ENCODE results near the gene NHSL1. TPM values are rescaled to one million over a fixed set of nuclear protein-coding genes. Genes with fewer than 3 reads are reported as not detected.

NHSL1 gene
- total and polyA plus RNA-seq, 9 of the 15 experiments (the other 6 are each of a cell fraction or from before 2014, with no cell fraction given) = 0.09 to 0.20 TPM; not detected in 7

- TF ChIP-seq FOXA3 (CRISPR knock-in tag; conservative IDR thresholded peaks at IDR 0.05 in 1 of 2, IDR thresholded peaks at IDR 0.05 in 1 of 2) (peak in 1 of 2 experiments; percentile 37; a peak in 2 of 4 replicates), ZNF79 (CRISPR knock-in tag; IDR thresholded peaks at IDR 0.05; ENCODE audit: low read depth) (no peak), EP300 (IDR thresholded peaks at IDR 0.05; ENCODE audit: low read length) (peak; percentile 85), SREBF1 (IDR thresholded peaks at IDR 0.05; ENCODE audit: borderline replicate concordance, low read depth, low read length) (no peak), CEBPG (CRISPR knock-in tag; IDR thresholded peaks at IDR 0.05) (peak; percentile 89), CEBPG (tag; conservative IDR thresholded peaks at IDR 0.05 in 1 of 2, IDR thresholded peaks at IDR 0.05 in 1 of 2) (peak; percentile 96 to 97), MYC (IDR thresholded peaks at IDR 0.05; ENCODE audit: low read depth, low read length) (peak; percentile 40), MYC (CRISPR knock-in tag; IDR thresholded peaks at IDR 0.05; ENCODE audit: borderline replicate concordance, low read depth) (no peak), ELF1 (tag; IDR thresholded peaks at IDR 0.05) (no peak), NONO (IDR thresholded peaks at IDR 0.05; ENCODE audit: low read depth in 2 of 2, low read length in 1 of 2) (no peak), RBFOX2 (IDR thresholded peaks at IDR 0.05; ENCODE audit: low read depth, low read length) (no peak), NR2C1 (IDR thresholded peaks at IDR 0.05) (no peak), NR2C1 (tag; IDR thresholded peaks at IDR 0.05) (peak; percentile 27; the same call in 1 of the 2 replicates), FOSL1 (tag; conservative IDR thresholded peaks at IDR 0.05) (no peak), ZNF143 (CRISPR knock-in tag; IDR thresholded peaks at IDR 0.05) (no peak), HNRNPL (IDR thresholded peaks at IDR 0.05; ENCODE audit: low read depth, low read length) (no peak), ZNF436 (CRISPR knock-in tag; IDR thresholded peaks at IDR 0.05) (no peak), MIER1 (IDR thresholded peaks at IDR 0.05; ENCODE audit: low read depth) (no peak), FOS (IDR thresholded peaks at IDR 0.05; ENCODE audit: extremely low read depth, insufficient read length) (no peak), ZFP36 (IDR thresholded peaks at IDR 0.05; ENCODE audit: low read depth, low read length, partially characterized antibody) (no peak), TAF15 (IDR thresholded peaks at IDR 0.05; ENCODE audit: low read depth, low read length) (no peak), ZKSCAN3 (CRISPR knock-in tag; IDR thresholded peaks at IDR 0.05) (no peak)
These were observed 105.2 kb downstream of the NHSL1 start (continued) for GRCh38 chr6:138393871-138394783.

Data from K562 (cell line).